SU-DHL-6 (cell line): Measurements from ENCODE around the gene ANKRD13D.

Source experiments
- H2AFZ ChIP-seq: fragments of 200-600 bp; sonication (generic); 2 replicates; pipeline ENCODE4 v1.6.1; 2014; ENCODE audit warnings: low read depth, mild to moderate bottlenecking, moderate library complexity, mixed read lengths, antibody characterized with exemption, low read length; ENCODE audit not compliant: severe bottlenecking
- H3F3A ChIP-seq: fragments of 200-600 bp; shearing (Covaris generic); 2 replicates; pipeline ENCODE4 v1.6.0; 2016; ENCODE audit warnings: antibody characterized with exemption, mild to moderate bottlenecking; ENCODE audit not compliant: insufficient read depth
- H3K27ac ChIP-seq: fragments of 200-600 bp; sonication (generic); 2 replicates; pipeline ENCODE4 v1.5.1; 2016; ENCODE audit warnings: low read depth, mild to moderate bottlenecking, low read length, moderate library complexity, mixed read lengths
- H3K27me3 ChIP-seq: fragments of 200-600 bp; sonication (generic), shearing (Covaris generic); 2 replicates; pipeline ENCODE4 v1.6.0; 2014; ENCODE audit warnings: mild to moderate bottlenecking, low read length
- H3K36me3 ChIP-seq: fragments of 200-600 bp; sonication (generic); 2 replicates; pipeline ENCODE4 v1.6.1; 2014; ENCODE audit warnings: mild to moderate bottlenecking, low read length, mixed read lengths
- H3K4me2 ChIP-seq: fragments of 300-600, 200-600 bp; shearing (Covaris generic), sonication (generic); 2 replicates; pipeline ENCODE4 v1.6.0; 2014; ENCODE audit warnings: low read length, low read depth, mild to moderate bottlenecking; ENCODE audit not compliant: poor library complexity, severe bottlenecking
- H3K4me3 ChIP-seq: fragments of 200-600 bp; sonication (generic); 2 replicates; pipeline ENCODE4 v1.5.1; 2014; ENCODE audit warnings: antibody characterized with exemption, low read length, mild to moderate bottlenecking, mixed read lengths; ENCODE audit not compliant: insufficient read depth, poor library complexity, severe bottlenecking
- H3K79me2 ChIP-seq: fragments of 200-600 bp; sonication (generic); 2 replicates; pipeline ENCODE4 v1.6.1; 2014; ENCODE audit warnings: mild to moderate bottlenecking, low read length, moderate library complexity; ENCODE audit not compliant: insufficient read depth
- H3K9ac ChIP-seq: fragments of 200-600 bp; sonication (generic); 2 replicates; pipeline ENCODE4 v1.7.0; 2014; ENCODE audit warnings: mild to moderate bottlenecking, low read length
- H3K9me2 ChIP-seq: fragments of 200-600 bp; sonication (generic); replicated peaks from 2 replicates; pipeline ENCODE4 v1.6.1; 2014; ENCODE audit warnings: low read length; ENCODE audit not compliant: insufficient read depth
- H3K9me3 ChIP-seq: fragments of 200-600 bp; sonication (generic); 2 replicates; pipeline ENCODE4 v1.6.1; 2014; ENCODE audit warnings: low read length, mixed read lengths; ENCODE audit not compliant: insufficient read depth
- H4K20me1 ChIP-seq: fragments of 200-600 bp; sonication (generic); 2 replicates; pipeline ENCODE4 v1.6.1; 2014; ENCODE audit warnings: low read depth, mild to moderate bottlenecking, antibody characterized with exemption, low read length, moderate library complexity, mixed read lengths
- CTCF ChIP-seq: fragments of 200-600 bp; sonication (generic); IDR thresholded peaks from one replicate; pipeline ENCODE4 v1.5.1; 2017; ENCODE audit warnings: antibody characterized with exemption, mild to moderate bottlenecking, low read length, moderate library complexity; ENCODE audit not compliant: insufficient read depth, poor library complexity, severe bottlenecking
- EZH2phosphoT487 ChIP-seq: fragments of 200-600 bp; sonication (generic), shearing (Covaris generic); conservative IDR thresholded peaks from 2 replicates; pipeline ENCODE4 v1.6.1; 2018; ENCODE audit warnings: mild to moderate bottlenecking, antibody characterized with exemption, low read length, moderate library complexity, mixed read lengths

The ANKRD13D gene

GRCh38 chr11:67267188-67268080, 21.7 kb upstream of the ANKRD13D start:
- peak overlapping the region; percentile 93 for H3K27ac ChIP-seq
- no peak for TF ChIP-seq EZH2phosphoT487
- TF ChIP-seq CTCF: no peak
- H3K4me3 ChIP-seq: peak overlapping the region; percentile 65
- no peak overlapping the region for H2AFZ ChIP-seq
- peaks cover 56% of the 10 kb centered on the region for H3K79me2 ChIP-seq
- no peaks in the 10 kb centered on the region for H3K9me2 ChIP-seq
- H3F3A ChIP-seq: peaks cover 28% of the 10 kb centered on the region
- H3K9ac ChIP-seq: peak overlapping the region; percentile 97
- H3K9me3 ChIP-seq: no peaks in the 10 kb centered on the region
- no peaks in the 10 kb centered on the region for H4K20me1 ChIP-seq
- peak overlapping the region; percentile 58 for H3K4me2 ChIP-seq
- H3K36me3 ChIP-seq: no peaks in the 10 kb centered on the region
- H3K27me3 ChIP-seq: no peaks in the 10 kb centered on the region

GRCh38 chr11:67268081-67268961, 20.8 kb upstream of the ANKRD13D start:
- TF ChIP-seq CTCF (no peak), EZH2phosphoT487 (no peak)
- Histone ChIP-seq H3K79me2 (peaks cover 65% of the 10 kb centered on the region), H2AFZ (no peak overlapping the region), H3K9ac (peak overlapping the region; percentile 97), H3F3A (peaks cover 28% of the 10 kb centered on the region), H3K9me3 (no peaks in the 10 kb centered on the region), H3K36me3 (no peaks in the 10 kb centered on the region), H3K9me2 (no peaks in the 10 kb centered on the region), H3K4me3 (peak overlapping the region; percentile 65), H3K27ac (peak overlapping the region; percentile 93), H3K4me2 (peak overlapping the region; percentile 58), H4K20me1 (no peaks in the 10 kb centered on the region), H3K27me3 (no peaks in the 10 kb centered on the region)

- peak overlapping the region; percentile 65 for H3K4me3 ChIP-seq
- peak overlapping the region; percentile 93 for H3K27ac ChIP-seq
- no peaks in the 10 kb centered on the region for H3K9me2 ChIP-seq
- no peaks in the 10 kb centered on the region for H3K27me3 ChIP-seq
- no peak overlapping the region for H2AFZ ChIP-seq
- H3F3A ChIP-seq: peaks cover 28% of the 10 kb centered on the region
- H4K20me1 ChIP-seq: no peaks in the 10 kb centered on the region
- no peaks in the 10 kb centered on the region for H3K9me3 ChIP-seq
- H3K36me3 ChIP-seq: no peaks in the 10 kb centered on the region
- peak overlapping the region; percentile 58 for H3K4me2 ChIP-seq
- H3K79me2 ChIP-seq: peaks cover 71% of the 10 kb centered on the region
- no peak for TF ChIP-seq EZH2phosphoT487
- TF ChIP-seq CTCF: no peak
- peak overlapping the region; percentile 97 for H3K9ac ChIP-seq
Observed at GRCh38 chr11:67268962-67269268, 20.2 kb upstream of the ANKRD13D start.
